ENCODE measurements around the gene XXYLT1. TPM values are rescaled to one million over a fixed set of nuclear protein-coding genes. Genes with fewer than 3 reads are reported as not detected.

Gene XXYLT1
- total RNA-seq, 1 donor from 2014 or later: 16.4 TPM

DNA sequence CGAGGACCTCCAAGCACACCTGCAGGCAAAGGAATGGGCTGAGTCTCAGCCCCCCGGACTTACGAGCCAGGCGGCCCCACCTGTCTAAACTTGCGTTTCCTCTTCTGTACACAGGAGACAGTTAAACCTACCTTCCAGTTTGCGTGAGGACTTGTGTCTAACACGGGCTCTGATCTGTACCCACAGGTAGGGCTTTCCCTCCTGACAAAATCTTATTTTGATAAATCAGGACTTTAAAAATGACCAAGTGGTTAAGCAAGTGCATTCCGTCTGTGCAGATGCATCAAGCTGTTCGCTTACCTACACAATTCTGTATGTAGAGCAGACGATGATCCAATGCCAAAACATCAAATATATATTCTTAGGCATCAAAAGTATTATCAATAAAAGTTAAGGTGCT lies 238.0 kb downstream of the XXYLT1 start:
- no peak for TF ChIP-seq CTCF (conservative IDR thresholded peaks at IDR 0.05; ENCODE audit: low read depth, low read length)
- DNase-seq (ENCODE audit: low read depth): no peak
- no peak overlapping the region for H3K4me3 ChIP-seq (ENCODE audit: low read depth, low read length)

DNA sequence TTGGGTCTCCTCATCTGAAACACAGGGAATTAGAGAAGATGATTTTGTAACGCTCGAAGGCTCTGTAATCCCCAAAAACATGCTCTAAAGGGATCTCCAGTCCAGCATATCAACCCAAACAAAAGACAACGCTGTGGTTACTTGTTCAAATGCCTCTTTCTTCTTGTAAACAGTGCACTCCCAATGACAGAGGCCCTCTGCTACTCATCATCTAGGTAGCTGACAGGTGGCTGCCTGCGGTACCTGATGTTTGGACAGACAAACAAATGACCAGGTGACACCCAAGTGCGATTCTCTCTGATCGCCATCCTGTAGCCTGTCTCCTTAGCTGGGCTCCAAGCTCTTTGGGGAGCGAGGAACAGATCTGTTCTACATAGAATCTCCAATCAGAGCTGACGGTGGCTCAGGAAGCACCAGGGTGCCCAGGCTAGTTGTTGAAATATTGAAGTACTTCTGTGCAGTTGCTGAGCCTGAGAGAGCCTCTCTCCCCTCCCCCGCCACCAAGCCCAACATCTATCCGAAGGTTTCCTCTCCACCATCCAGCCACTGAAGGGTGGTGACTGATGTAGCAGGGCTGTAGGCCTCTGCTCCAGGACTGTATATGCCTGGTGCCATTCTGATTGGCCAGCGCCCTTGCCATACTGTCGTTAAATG lies 238.7 kb downstream of the XXYLT1 start:
- H3K4me3 ChIP-seq (ENCODE audit: low read depth, low read length): no peak overlapping the region
- TF ChIP-seq CTCF (conservative IDR thresholded peaks at IDR 0.05; ENCODE audit: low read depth, low read length): no peak
- no peak for DNase-seq (ENCODE audit: low read depth)

DNA sequence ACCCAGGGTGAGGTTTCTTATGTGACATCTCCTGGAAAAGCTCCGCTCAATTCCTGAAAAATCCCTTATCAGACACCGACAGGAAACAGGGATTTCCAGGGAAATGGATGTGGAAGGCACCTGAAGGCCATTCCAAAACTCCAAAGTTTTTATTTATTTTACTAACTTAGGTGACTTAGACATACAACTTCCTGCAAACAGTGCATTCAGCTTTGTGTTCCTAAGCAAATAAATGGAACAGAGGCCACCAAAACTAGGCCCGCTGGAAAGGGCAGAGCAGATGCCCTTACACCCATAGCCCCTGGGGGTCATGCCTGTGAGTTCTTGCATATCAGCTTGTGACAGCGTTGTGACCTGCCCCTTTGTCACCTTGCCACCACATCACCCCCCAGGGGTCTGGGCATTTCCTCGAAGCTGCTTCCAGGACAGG lies 239.4 kb downstream of the XXYLT1 start:
- H3K4me3 ChIP-seq (ENCODE audit: low read depth, low read length): no peak overlapping the region
- no peak for TF ChIP-seq CTCF (conservative IDR thresholded peaks at IDR 0.05; ENCODE audit: low read depth, low read length)
- no peak for DNase-seq (ENCODE audit: low read depth)

GRCh38 chr3:195030791-195031321 lies 240.1 kb downstream of the XXYLT1 start:
- H3K4me3 ChIP-seq (ENCODE audit: low read depth, low read length): no peak overlapping the region
- no peak for DNase-seq (ENCODE audit: low read depth)
- TF ChIP-seq CTCF (conservative IDR thresholded peaks at IDR 0.05; ENCODE audit: low read depth, low read length): no peak

DNA sequence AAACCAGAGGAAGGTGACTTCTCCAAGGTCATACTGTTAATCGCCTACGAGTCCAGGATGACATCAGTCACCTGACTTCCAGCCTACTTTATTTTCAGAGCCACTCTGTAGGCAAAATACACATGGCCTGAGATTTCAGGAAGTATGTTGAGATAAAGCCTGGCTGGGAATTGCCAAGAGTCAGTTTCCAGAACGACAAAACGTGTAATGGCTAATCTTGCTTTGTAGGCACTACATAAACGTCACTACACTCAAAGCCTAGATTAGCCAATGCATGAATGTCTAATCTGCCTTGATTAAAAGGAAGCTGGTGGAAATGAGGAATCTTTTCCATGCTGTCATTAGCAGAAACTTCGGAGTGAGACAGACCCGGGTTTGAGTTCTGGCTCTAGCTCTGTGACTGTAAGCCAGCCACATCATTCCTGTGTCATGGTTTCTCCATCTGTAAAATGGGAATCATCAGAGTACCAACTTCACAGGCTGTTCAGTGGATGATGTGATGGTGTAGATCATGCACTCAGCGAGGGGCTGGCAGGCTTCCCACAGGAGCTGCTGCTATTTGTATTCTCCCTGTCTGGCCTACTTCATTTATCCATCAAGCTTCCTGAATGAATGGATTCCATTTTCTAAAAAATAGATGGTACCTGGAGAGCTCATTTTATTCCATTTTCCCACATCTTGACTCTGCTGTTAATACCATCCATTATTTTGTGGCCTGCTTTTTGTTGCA lies 241.9 kb downstream of the XXYLT1 start:
- no peak overlapping the region for H3K4me3 ChIP-seq (ENCODE audit: low read depth, low read length)
- DNase-seq (ENCODE audit: low read depth): no peak
- TF ChIP-seq CTCF (conservative IDR thresholded peaks at IDR 0.05; ENCODE audit: low read depth, low read length): no peak

GRCh38 chr3:195025884-195026200 lies 245.1 kb downstream of the XXYLT1 start:
- DNase-seq (ENCODE audit: low read depth): no peak
- H3K4me3 ChIP-seq (ENCODE audit: low read depth, low read length): no peak overlapping the region
- no peak for TF ChIP-seq CTCF (conservative IDR thresholded peaks at IDR 0.05; ENCODE audit: low read depth, low read length)

Measured in epithelial cell of proximal tubule (primary cell).